Right lobe of liver (tissue), 4 donors: ENCODE measurements around the gene MIER2.

Source experiments
- POLR2A ChIP-seq: fragments of 450-650 bp; IDR thresholded peaks from one replicate; pipeline ENCODE4 v1.6.1; 2017; ENCODE audit warnings: antibody characterized with exemption, mild to moderate bottlenecking
- TF ChIP-seq, protein P1 (sequence below), 4 donors: fragments of 200-600 bp in 3 of 4; fragments of 450-650 bp in 1 of 4; IDR thresholded peaks; one replicate each; pipeline versions ENCODE4 v1.5.1 to v1.8.0; 2016 to 2022; ENCODE audit warnings: antibody characterized with exemption in 4 of 4, mild to moderate bottlenecking in 2 of 4
- donor health status: DM: no; HTN: no; CAD: no.
- donor health status: DM: no; HTN: no; CAD: no.
- donor health status: DM: no; HTN: yes; CAD: no.

DNA sequence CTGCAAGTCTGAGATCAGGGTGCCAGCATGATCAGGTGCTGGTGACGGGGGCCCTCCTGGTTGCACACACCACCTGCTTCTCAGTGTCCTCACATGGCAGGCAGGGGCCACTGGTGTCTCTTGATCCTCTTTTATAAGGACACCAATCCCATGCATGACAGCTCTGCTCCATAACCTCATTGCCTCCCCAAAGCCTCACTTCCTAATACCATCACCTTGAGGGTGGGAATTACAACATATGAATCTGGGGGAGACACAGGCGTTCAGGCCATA is 15.0 kb upstream of the MIER2 start:
- no peak for TF ChIP-seq POLR2A
- TF ChIP-seq, protein P1, sequence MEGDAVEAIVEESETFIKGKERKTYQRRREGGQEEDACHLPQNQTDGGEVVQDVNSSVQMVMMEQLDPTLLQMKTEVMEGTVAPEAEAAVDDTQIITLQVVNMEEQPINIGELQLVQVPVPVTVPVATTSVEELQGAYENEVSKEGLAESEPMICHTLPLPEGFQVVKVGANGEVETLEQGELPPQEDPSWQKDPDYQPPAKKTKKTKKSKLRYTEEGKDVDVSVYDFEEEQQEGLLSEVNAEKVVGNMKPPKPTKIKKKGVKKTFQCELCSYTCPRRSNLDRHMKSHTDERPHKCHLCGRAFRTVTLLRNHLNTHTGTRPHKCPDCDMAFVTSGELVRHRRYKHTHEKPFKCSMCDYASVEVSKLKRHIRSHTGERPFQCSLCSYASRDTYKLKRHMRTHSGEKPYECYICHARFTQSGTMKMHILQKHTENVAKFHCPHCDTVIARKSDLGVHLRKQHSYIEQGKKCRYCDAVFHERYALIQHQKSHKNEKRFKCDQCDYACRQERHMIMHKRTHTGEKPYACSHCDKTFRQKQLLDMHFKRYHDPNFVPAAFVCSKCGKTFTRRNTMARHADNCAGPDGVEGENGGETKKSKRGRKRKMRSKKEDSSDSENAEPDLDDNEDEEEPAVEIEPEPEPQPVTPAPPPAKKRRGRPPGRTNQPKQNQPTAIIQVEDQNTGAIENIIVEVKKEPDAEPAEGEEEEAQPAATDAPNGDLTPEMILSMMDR (IDR thresholded peaks at IDR 0.05), result no peak
